ENCODE results near the gene CLDND1. TPM values are rescaled to one million over a fixed set of nuclear protein-coding genes. Genes with fewer than 3 reads are reported as not detected.

CLDND1 gene
- total RNA-seq, 1 donor from 2014 or later = 124 TPM

GRCh38 chr3:98548544-98548943 lies 25.8 kb upstream of the CLDND1 start:
- TF ChIP-seq CTCF (IDR thresholded peaks at IDR 0.05; ENCODE audit: insufficient read depth, low read length, poor library complexity, severe bottlenecking) = no peak
- H3K27me3 ChIP-seq (ENCODE audit: control insufficient read depth, insufficient read depth, low read length) = peaks cover 3% of the 10 kb centered on the region
- no peaks in the 10 kb centered on the region for H3K36me3 ChIP-seq (ENCODE audit: control insufficient read depth, insufficient read depth, low read length)
- H3K4me3 ChIP-seq (ENCODE audit: low read depth, low read length) = no peak overlapping the region
- no peak for DNase-seq (ENCODE audit: low read depth)

- H3K36me3 ChIP-seq (ENCODE audit: control insufficient read depth, insufficient read depth, low read length) = no peaks in the 10 kb centered on the region
- no peak for TF ChIP-seq CTCF (IDR thresholded peaks at IDR 0.05; ENCODE audit: insufficient read depth, low read length, poor library complexity, severe bottlenecking)
- H3K27me3 ChIP-seq (ENCODE audit: control insufficient read depth, insufficient read depth, low read length) = peaks cover 3% of the 10 kb centered on the region
- no peak overlapping the region for H3K4me3 ChIP-seq (ENCODE audit: low read depth, low read length)
- DNase-seq (ENCODE audit: low read depth) = no peak
Measured at GRCh38 chr3:98545940-98546339, 23.2 kb upstream of the CLDND1 start.

- TF ChIP-seq CTCF (IDR thresholded peaks at IDR 0.05; ENCODE audit: insufficient read depth, low read length, poor library complexity, severe bottlenecking) = no peak
- Histone ChIP-seq H3K36me3 (ENCODE audit: control insufficient read depth, insufficient read depth, low read length) (no peaks in the 10 kb centered on the region), H3K4me3 (ENCODE audit: low read depth, low read length) (no peak overlapping the region), H3K27me3 (ENCODE audit: control insufficient read depth, insufficient read depth, low read length) (no peaks in the 10 kb centered on the region)
- no peak for DNase-seq (ENCODE audit: low read depth)
Measured at GRCh38 chr3:98542623-98543022, 19.9 kb upstream of the CLDND1 start.

- H3K27me3 ChIP-seq (ENCODE audit: control insufficient read depth, insufficient read depth, low read length) = no peaks in the 10 kb centered on the region
- H3K4me3 ChIP-seq (ENCODE audit: low read depth, low read length) = no peak overlapping the region
- no peaks in the 10 kb centered on the region for H3K36me3 ChIP-seq (ENCODE audit: control insufficient read depth, insufficient read depth, low read length)
- DNase-seq (ENCODE audit: low read depth) = no peak
- no peak for TF ChIP-seq CTCF (IDR thresholded peaks at IDR 0.05; ENCODE audit: insufficient read depth, low read length, poor library complexity, severe bottlenecking)
Measured at GRCh38 chr3:98541695-98542094, 19.0 kb upstream of the CLDND1 start.

- DNase-seq (ENCODE audit: low read depth) = no peak
- H3K27me3 ChIP-seq (ENCODE audit: control insufficient read depth, insufficient read depth, low read length) = no peaks in the 10 kb centered on the region
- no peak overlapping the region for H3K4me3 ChIP-seq (ENCODE audit: low read depth, low read length)
- TF ChIP-seq CTCF (IDR thresholded peaks at IDR 0.05; ENCODE audit: insufficient read depth, low read length, poor library complexity, severe bottlenecking) = no peak
- H3K36me3 ChIP-seq (ENCODE audit: control insufficient read depth, insufficient read depth, low read length) = no peaks in the 10 kb centered on the region
Measured at GRCh38 chr3:98540346-98540745, 17.6 kb upstream of the CLDND1 start.

- no peaks in the 10 kb centered on the region for H3K36me3 ChIP-seq (ENCODE audit: control insufficient read depth, insufficient read depth, low read length)
- H3K27me3 ChIP-seq (ENCODE audit: control insufficient read depth, insufficient read depth, low read length) = no peaks in the 10 kb centered on the region
- TF ChIP-seq CTCF (IDR thresholded peaks at IDR 0.05; ENCODE audit: insufficient read depth, low read length, poor library complexity, severe bottlenecking) = no peak
- no peak for DNase-seq (ENCODE audit: low read depth)
- H3K4me3 ChIP-seq (ENCODE audit: low read depth, low read length) = no peak overlapping the region
Measured at GRCh38 chr3:98536456-98537017, 13.8 kb upstream of the CLDND1 start.

All from kidney epithelial cell (primary cell).